ENCODE measurements around the gene PRSS21. TPM values are rescaled to one million over a fixed set of nuclear protein-coding genes. Genes with fewer than 3 reads are reported as not detected.

PRSS21 gene
- total RNA-seq, 1 experiment from 2014 or later = not detected

- no peaks in the 10 kb centered on the region for H3K27me3 ChIP-seq
- H3K4me3 ChIP-seq = no peak overlapping the region
- no peak for DNase-seq
- no peaks in the 10 kb centered on the region for H3K36me3 ChIP-seq
- H3K9me3 ChIP-seq (replicated peaks) = peaks cover 3% of the 10 kb centered on the region; the same call in 1 of the 2 replicates
- peaks cover 5% of the 10 kb centered on the region; the same call in 1 of the 2 replicates for H3K4me1 ChIP-seq
- no peak overlapping the region for H3K27ac ChIP-seq
Observed at GRCh38 chr16:2865651-2866050, 48.6 kb downstream of the PRSS21 start.

GRCh38 chr16:2866431-2866830 lies 49.4 kb downstream of the PRSS21 start:
- Histone ChIP-seq H3K36me3 (no peaks in the 10 kb centered on the region), H3K27ac (no peak overlapping the region), H3K9me3 (replicated peaks) (no peaks in the 10 kb centered on the region), H3K4me3 (no peak overlapping the region), H3K27me3 (no peaks in the 10 kb centered on the region), H3K4me1 (peaks cover 5% of the 10 kb centered on the region; the same call in 1 of the 2 replicates)
- no peak for DNase-seq

GRCh38 chr16:2867661-2867986 lies 50.6 kb downstream of the PRSS21 start:
- peak overlapping the region; percentile 84 for H3K4me3 ChIP-seq
- no peaks in the 10 kb centered on the region for H3K27me3 ChIP-seq
- no peak for DNase-seq
- H3K4me1 ChIP-seq = peaks cover 5% of the 10 kb centered on the region; the same call in 1 of the 2 replicates
- H3K27ac ChIP-seq = peak overlapping the region; percentile 85
- H3K36me3 ChIP-seq = no peaks in the 10 kb centered on the region
- no peaks in the 10 kb centered on the region for H3K9me3 ChIP-seq (replicated peaks)

- no peaks in the 10 kb centered on the region for H3K27me3 ChIP-seq
- peaks cover 5% of the 10 kb centered on the region for H3K4me1 ChIP-seq
- DNase-seq = peak; percentile 90 to 94
- H3K4me3 ChIP-seq = peak overlapping the region; percentile 84
- no peaks in the 10 kb centered on the region for H3K9me3 ChIP-seq (replicated peaks)
- no peaks in the 10 kb centered on the region for H3K36me3 ChIP-seq
- H3K27ac ChIP-seq = peak overlapping the region; percentile 85
Observed at GRCh38 chr16:2867987-2868789, 51.2 kb downstream of the PRSS21 start.

Other genes with a start within 250 kb of the PRSS21 start
- gene KCTD5, start 134.7 kb upstream of the PRSS21 start, total RNA-seq (2014; rRNA removed; shearing (Covaris generic)) = 42.0 and 42.9 TPM in 2 replicates
- 0.33 and 0.40 TPM in 2 replicates for gene PRSS27, start 97.0 kb upstream of the PRSS21 start, total RNA-seq (2014; rRNA removed; shearing (Covaris generic))
- 85.9 and 107 TPM in 2 replicates for gene SRRM2, start 64.6 kb upstream of the PRSS21 start, total RNA-seq (2014; rRNA removed; shearing (Covaris generic))
- gene ELOB, start 40.0 kb upstream of the PRSS21 start, total RNA-seq (2014; rRNA removed; shearing (Covaris generic)) = 90.5 and 119 TPM in 2 replicates
- gene PRSS33, start 29.7 kb upstream of the PRSS21 start, total RNA-seq (2014; rRNA removed; shearing (Covaris generic)) = not detected in 2 replicates
- gene PRSS41, start 18.8 kb upstream of the PRSS21 start, total RNA-seq (2014; rRNA removed; shearing (Covaris generic)) = not detected in 2 replicates
- gene ZG16B, start 13.1 kb downstream of the PRSS21 start, total RNA-seq (2014; rRNA removed; shearing (Covaris generic)) = not detected in 2 replicates
- not detected in 2 replicates for gene PRSS22, start 40.9 kb downstream of the PRSS21 start, total RNA-seq (2014; rRNA removed; shearing (Covaris generic))
- gene FLYWCH2, start 66.0 kb downstream of the PRSS21 start, total RNA-seq (2014; rRNA removed; shearing (Covaris generic)) = 35.4 and 40.6 TPM in 2 replicates
- gene FLYWCH1, start 94.7 kb downstream of the PRSS21 start, total RNA-seq (2014; rRNA removed; shearing (Covaris generic)) = 9.1 and 9.7 TPM in 2 replicates
- 13.8 and 14.9 TPM in 2 replicates for gene KREMEN2, start 147.0 kb downstream of the PRSS21 start, total RNA-seq (2014; rRNA removed; shearing (Covaris generic))
- gene PAQR4, start 152.1 kb downstream of the PRSS21 start, total RNA-seq (2014; rRNA removed; shearing (Covaris generic)) = 28.1 and 34.1 TPM in 2 replicates
- 34.8 and 45.8 TPM in 2 replicates for gene PKMYT1, start 163.2 kb downstream of the PRSS21 start, total RNA-seq (2014; rRNA removed; shearing (Covaris generic))
- not detected in 2 replicates for gene CLDN9, start 195.7 kb downstream of the PRSS21 start, total RNA-seq (2014; rRNA removed; shearing (Covaris generic))
- gene CLDN6, start 200.9 kb downstream of the PRSS21 start, total RNA-seq (2014; rRNA removed; shearing (Covaris generic)) = not detected in 2 replicates
- gene TNFRSF12A, start 203.1 kb downstream of the PRSS21 start, total RNA-seq (2014; rRNA removed; shearing (Covaris generic)) = 29.0 and 32.1 TPM in 2 replicates
- gene HCFC1R1, start 206.7 kb downstream of the PRSS21 start, total RNA-seq (2014; rRNA removed; shearing (Covaris generic)) = 16.8 and 18.9 TPM in 2 replicates
- 25.5 and 29.4 TPM in 2 replicates for gene THOC6, start 206.8 kb downstream of the PRSS21 start, total RNA-seq (2014; rRNA removed; shearing (Covaris generic))
- gene BICDL2, start 219.7 kb downstream of the PRSS21 start, total RNA-seq (2014; rRNA removed; shearing (Covaris generic)) = not detected in 2 replicates
- gene MMP25, start 229.3 kb downstream of the PRSS21 start, total RNA-seq (2014; rRNA removed; shearing (Covaris generic)) = 0.06 and 0.13 TPM in 2 replicates
- gene IL32, start 248.4 kb downstream of the PRSS21 start, total RNA-seq (2014; rRNA removed; shearing (Covaris generic)) = 158 and 177 TPM in 2 replicates